ENCODE results near the gene NFKBIE. TPM values are rescaled to one million over a fixed set of nuclear protein-coding genes. Genes with fewer than 3 reads are reported as not detected.

The NFKBIE gene
- total RNA-seq, 1 experiment from 2014 or later = 7.6 TPM

DNA sequence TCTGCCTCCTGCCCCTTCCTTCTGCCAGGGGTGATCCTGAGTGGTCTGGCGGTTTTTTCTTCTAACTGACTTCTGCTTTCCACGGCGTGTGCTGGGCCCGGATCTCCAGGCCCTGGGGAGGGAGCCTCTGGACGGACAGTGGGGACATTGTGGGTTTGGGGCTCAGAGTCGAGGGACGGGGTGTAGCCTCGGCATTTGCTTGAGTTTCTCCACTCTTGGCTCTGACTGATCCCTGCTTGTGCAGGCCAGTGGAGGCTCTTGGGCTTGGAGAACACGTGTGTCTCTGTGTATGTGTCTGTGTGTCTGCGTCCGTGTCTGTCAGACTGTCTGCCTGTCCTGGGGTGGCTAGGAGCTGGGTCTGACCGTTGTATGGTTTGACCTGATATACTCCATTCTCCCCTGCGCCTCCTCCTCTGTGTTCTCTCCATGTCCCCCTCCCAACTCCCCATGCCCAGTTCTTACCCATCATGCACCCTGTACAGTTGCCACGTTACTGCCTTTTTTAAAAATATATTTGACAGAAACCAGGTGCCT is 31.7 kb downstream of the NFKBIE start:
- peaks cover 29 to 42% of the 10 kb centered on the region in 2 experiments for H3K4me1 ChIP-seq (ENCODE audit: control insufficient read depth in 1 of 2, insufficient read depth in 2 of 2, low read length in 2 of 2)
- H3K4me2 ChIP-seq (ENCODE audit: low read length) = no peak overlapping the region
- no peaks in the 10 kb centered on the region for H4K20me1 ChIP-seq (ENCODE audit: insufficient read depth)
- H3K9ac ChIP-seq (ENCODE audit: low read length) = no peak overlapping the region
- peak overlapping the region; percentile 41 for H3K27ac ChIP-seq (ENCODE audit: low read depth, low read length)
- no peak for ATAC-seq
- no peak overlapping the region for H3K4me3 ChIP-seq (replicated peaks in 1 of 2; ENCODE audit: low read depth in 1 of 2, low read length in 2 of 2)
- H3K79me2 ChIP-seq (ENCODE audit: insufficient read depth, low read length) = peaks cover 5% of the 10 kb centered on the region; the same call in 1 of the 2 replicates
- intact Hi-C loops (cut with micrococcal nuclease) = loop anchor here (1.0 kb wide), 2 partner anchors 61 to 137 kb away; no protein-coding TSS in a partner anchor
- H3K9me2 ChIP-seq (ENCODE audit: insufficient read depth) = no peaks in the 10 kb centered on the region
- peaks cover 19 to 54% of the 10 kb centered on the region in 2 experiments; a peak in 3 of 4 replicates for H3K36me3 ChIP-seq (ENCODE audit: control insufficient read depth in 1 of 2, insufficient read depth in 2 of 2, low read length in 2 of 2)
- no peak overlapping the region for H2AFZ ChIP-seq (ENCODE audit: low read depth, low read length, poor library complexity, severe bottlenecking)
- no peaks in the 10 kb centered on the region for H3K9me3 ChIP-seq (ENCODE audit: control insufficient read depth in 1 of 2, insufficient read depth in 1 of 2, low read depth in 1 of 2, low read length in 2 of 2)
- ChIA-PET CTCF (interaction anchor here (0.9 to 2.6 kb wide), 8 partner anchors 9 to 137 kb away, joined by 3 to 22 read pairs (median 7); partner anchors contain the start of genes HSP90AB1 and SLC29A1), RAD21 (ENCODE audit: low non-redundant PET in 1 of 2, low total read pairs in 2 of 2, uncharacterized antibody in 2 of 2, unreplicated experiment in 2 of 2) (no interaction called here), POLR2A (interaction anchor here (1.4 to 2.5 kb wide), 2 partner anchors 10 to 13 kb away, joined by 7 to 20 read pairs; partner anchors contain the start of genes HSP90AB1 and SLC29A1)
- DNase-seq (ENCODE audit: low read depth, low spot score) = no peak
- TF ChIP-seq ATF3 (IDR thresholded peaks at IDR 0.05) (no peak), POLR2A (IDR thresholded peaks at IDR 0.05; ENCODE audit: borderline replicate concordance, extremely low read depth, insufficient read depth, insufficient read length) (no peak), CBX3 (IDR thresholded peaks at IDR 0.05; ENCODE audit: low read depth) (no peak), ZBTB33 (IDR thresholded peaks at IDR 0.05; ENCODE audit: extremely low read depth, insufficient replicate concordance, low read length) (no peak), CEBPB (IDR thresholded peaks at IDR 0.05; ENCODE audit: low read depth) (no peak), TCF7L2 (IDR thresholded peaks at IDR 0.05; ENCODE audit: borderline replicate concordance, extremely low read depth, insufficient read depth, insufficient read length) (no peak), SRF (IDR thresholded peaks at IDR 0.05; ENCODE audit: low read depth) (no peak), EZH2phosphoT487 (IDR thresholded peaks at IDR 0.05; ENCODE audit: borderline replicate concordance) (no peak), FOSL1 (IDR thresholded peaks at IDR 0.05; ENCODE audit: low read depth) (no peak), ELF1 (IDR thresholded peaks at IDR 0.05; ENCODE audit: borderline replicate concordance, low read depth) (no peak), EGR1 (IDR thresholded peaks at IDR 0.05; ENCODE audit: low read depth) (no peak), RAD21 (IDR thresholded peaks at IDR 0.05; ENCODE audit: low read depth) (no peak), SIN3A (IDR thresholded peaks at IDR 0.05; ENCODE audit: low read depth) (no peak), JUND (IDR thresholded peaks at IDR 0.05) (no peak)
- TF ChIP-seq, protein P1, sequence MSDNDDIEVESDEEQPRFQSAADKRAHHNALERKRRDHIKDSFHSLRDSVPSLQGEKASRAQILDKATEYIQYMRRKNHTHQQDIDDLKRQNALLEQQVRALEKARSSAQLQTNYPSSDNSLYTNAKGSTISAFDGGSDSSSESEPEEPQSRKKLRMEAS (IDR thresholded peaks at IDR 0.05) = no peak
- no peaks in the 10 kb centered on the region for H3K27me3 ChIP-seq (ENCODE audit: insufficient read depth, low read length)
- no TSS peak for BruUV-seq (replicated peaks)

Measured in HCT116 (cell line).